BLaER1 (cell line): ENCODE results near the gene PCBD2.
A peak's percentile ranks its signal among the peaks of the same experiment; 100 is the strongest.
"Not testable (repeated sequence)": the region's sequence is repeated elsewhere in the genome, so short reads cannot be mapped to it uniquely, and the experiment has no call there.

Source experiments
- H3K27ac ChIP-seq: shearing (Covaris generic); formaldehyde crosslinking; 2 replicates; pipeline ENCODE4 v1.8.1; 2022
- H3K27me3 ChIP-seq: shearing (Covaris generic); formaldehyde crosslinking; 2 replicates; pipeline ENCODE4 v1.8.1; 2022
- H3K36me3 ChIP-seq: shearing (Covaris generic); formaldehyde crosslinking; 2 replicates; pipeline ENCODE4 v1.8.1; 2022
- H3K4me1 ChIP-seq: shearing (Covaris generic); formaldehyde crosslinking; 2 replicates; pipeline ENCODE4 v1.8.1; 2022
- H3K4me2 ChIP-seq: shearing (Covaris generic); formaldehyde crosslinking; 2 replicates; pipeline ENCODE4 v1.8.1; 2022
- H3K4me3 ChIP-seq: shearing (Covaris generic); formaldehyde crosslinking; 2 replicates; pipeline ENCODE4 v1.8.1; 2022
- H3K9ac ChIP-seq: shearing (Covaris generic); formaldehyde crosslinking; 2 replicates; pipeline ENCODE4 v1.8.1; 2022
- H3K9me3 ChIP-seq: shearing (Covaris generic); formaldehyde crosslinking; 2 replicates; pipeline ENCODE4 v1.8.1; 2022
- H4K20me1 ChIP-seq: shearing (Covaris generic); formaldehyde crosslinking; 2 replicates; pipeline ENCODE4 v1.8.1; 2022
- Cebpa-rat ChIP-seq: shearing (Covaris generic); IDR thresholded peaks from 2 replicates; pipeline ENCODE4 v1.8.1; 2022

The PCBD2 gene

GRCh38 chr5:134879456-134879855 lies 25.5 kb upstream of the PCBD2 start:
- no peak for TF ChIP-seq Cebpa-rat

GRCh38 chr5:134880937-134881336 lies 24.0 kb upstream of the PCBD2 start:
- H3K4me2 ChIP-seq, H3K36me3 ChIP-seq, H3K4me3 ChIP-seq, H3K9me3 ChIP-seq, H3K27me3 ChIP-seq, H3K9ac ChIP-seq, H3K27ac ChIP-seq: not testable (repeated sequence)
- Histone ChIP-seq H4K20me1 (peaks cover 21% of the 10 kb centered on the region), H3K4me1 (peaks cover 22% of the 10 kb centered on the region)

More at GRCh38 chr5:134879456-134879855, 25.5 kb upstream of the PCBD2 start:
- H3K4me2 ChIP-seq = no peak overlapping the region
- H3K9ac ChIP-seq = no peak overlapping the region
- H3K4me3 ChIP-seq = no peak overlapping the region
- peaks cover 6% of the 10 kb centered on the region; the same call in 1 of the 2 replicates for H3K36me3 ChIP-seq
- H3K4me1 ChIP-seq = peaks cover 33% of the 10 kb centered on the region
- no peak overlapping the region for H3K27ac ChIP-seq
- H3K27me3 ChIP-seq = no peaks in the 10 kb centered on the region
- peaks cover 7% of the 10 kb centered on the region; the same call in 1 of the 2 replicates for H4K20me1 ChIP-seq
- 0 out of 2 replicates have a peak, but pooled peaks cover 5% of the 10 kb centered on the region for H3K9me3 ChIP-seq

- peaks cover 14% of the 10 kb centered on the region for H3K36me3 ChIP-seq
- peaks cover 16% of the 10 kb centered on the region for H3K4me1 ChIP-seq
- peaks cover 26% of the 10 kb centered on the region for H4K20me1 ChIP-seq
- H3K27ac ChIP-seq, H3K27me3 ChIP-seq, H3K4me3 ChIP-seq, H3K9ac ChIP-seq, H3K4me2 ChIP-seq, H3K9me3 ChIP-seq: not testable (repeated sequence)
Observed at GRCh38 chr5:134881711-134882110, 23.2 kb upstream of the PCBD2 start.

GRCh38 chr5:134887593-134888159 lies 17.3 kb upstream of the PCBD2 start:
- H3K4me1 ChIP-seq = no peaks in the 10 kb centered on the region
- TF ChIP-seq Cebpa-rat = no peak
- peaks cover 43% of the 10 kb centered on the region for H4K20me1 ChIP-seq
- no peak overlapping the region for H3K4me2 ChIP-seq
- H3K27ac ChIP-seq = no peak overlapping the region
- no peaks in the 10 kb centered on the region for H3K27me3 ChIP-seq
- peaks cover 30% of the 10 kb centered on the region for H3K9me3 ChIP-seq
- no peak overlapping the region for H3K4me3 ChIP-seq
- peaks cover 65% of the 10 kb centered on the region for H3K36me3 ChIP-seq
- no peak overlapping the region for H3K9ac ChIP-seq

- no peaks in the 10 kb centered on the region for H3K27me3 ChIP-seq
Observed at GRCh38 chr5:134889335-134889734, 15.6 kb upstream of the PCBD2 start.

GRCh38 chr5:134891473-134891872 lies 13.5 kb upstream of the PCBD2 start:
- Histone ChIP-seq H3K4me2 (no peak overlapping the region), H3K4me3 (no peak overlapping the region), H3K36me3 (peaks cover 88% of the 10 kb centered on the region), H3K27ac (no peak overlapping the region), H3K9me3 (peaks cover 30% of the 10 kb centered on the region), H3K4me1 (no peaks in the 10 kb centered on the region), H3K27me3 (no peaks in the 10 kb centered on the region), H4K20me1 (peaks cover 21% of the 10 kb centered on the region), H3K9ac (no peak overlapping the region)
- no peak for TF ChIP-seq Cebpa-rat

More at GRCh38 chr5:134889335-134889734, 15.6 kb upstream of the PCBD2 start:
- no peak for TF ChIP-seq Cebpa-rat
- Histone ChIP-seq H3K36me3 (peaks cover 79% of the 10 kb centered on the region), H4K20me1 (peaks cover 43% of the 10 kb centered on the region), H3K9ac (no peak overlapping the region), H3K4me2 (no peak overlapping the region), H3K4me3 (no peak overlapping the region), H3K27ac (no peak overlapping the region), H3K9me3 (peaks cover 30% of the 10 kb centered on the region), H3K4me1 (no peaks in the 10 kb centered on the region)

- no peak overlapping the region for H3K4me3 ChIP-seq
- no peak overlapping the region for H3K4me2 ChIP-seq
- no peak overlapping the region for H3K27ac ChIP-seq
- peaks cover 89% of the 10 kb centered on the region for H3K36me3 ChIP-seq
- H3K4me1 ChIP-seq = no peaks in the 10 kb centered on the region
- H3K27me3 ChIP-seq = no peaks in the 10 kb centered on the region
- H3K9me3 ChIP-seq = peaks cover 30% of the 10 kb centered on the region
- peaks cover 13% of the 10 kb centered on the region; the same call in 1 of the 2 replicates for H4K20me1 ChIP-seq
- TF ChIP-seq Cebpa-rat = no peak
- no peak overlapping the region for H3K9ac ChIP-seq
Observed at GRCh38 chr5:134892282-134892681, 12.6 kb upstream of the PCBD2 start.

GRCh38 chr5:134892926-134893325 lies 12.0 kb upstream of the PCBD2 start:
- Histone ChIP-seq H3K4me1 (no peaks in the 10 kb centered on the region), H3K4me3 (no peak overlapping the region), H4K20me1 (peaks cover 7% of the 10 kb centered on the region; the same call in 1 of the 2 replicates), H3K9ac (no peak overlapping the region), H3K4me2 (no peak overlapping the region), H3K36me3 (peaks cover 89% of the 10 kb centered on the region), H3K27ac (no peak overlapping the region), H3K9me3 (peaks cover 30% of the 10 kb centered on the region), H3K27me3 (no peaks in the 10 kb centered on the region)
- TF ChIP-seq Cebpa-rat = no peak

- Histone ChIP-seq H3K4me3 (no peak overlapping the region), H3K9me3 (peaks cover 28% of the 10 kb centered on the region), H3K4me2 (no peak overlapping the region), H3K9ac (no peak overlapping the region), H3K27ac (no peak overlapping the region), H3K4me1 (no peaks in the 10 kb centered on the region), H3K36me3 (peaks cover 84% of the 10 kb centered on the region), H3K27me3 (no peaks in the 10 kb centered on the region), H4K20me1 (no peaks in the 10 kb centered on the region; the same call in 1 of the 2 replicates)
- no peak for TF ChIP-seq Cebpa-rat
Observed at GRCh38 chr5:134893748-134894505, 11.0 kb upstream of the PCBD2 start.

- H4K20me1 ChIP-seq = no peaks in the 10 kb centered on the region
- peak overlapping the region; percentile 78 for H3K4me2 ChIP-seq
- peaks cover 34% of the 10 kb centered on the region for H3K36me3 ChIP-seq
- H3K27ac ChIP-seq = peak overlapping the region; percentile 79
- TF ChIP-seq Cebpa-rat = no peak
- no peak overlapping the region for H3K4me3 ChIP-seq
- peak overlapping the region; percentile 38 for H3K9ac ChIP-seq
- no peaks in the 10 kb centered on the region for H3K27me3 ChIP-seq
- peaks cover 48% of the 10 kb centered on the region for H3K4me1 ChIP-seq
- H3K9me3 ChIP-seq = no peaks in the 10 kb centered on the region
Observed at GRCh38 chr5:134902071-134902801, 2.7 kb upstream of the PCBD2 start.
